Epithelial cell of prostate (primary cell): Measurements from ENCODE around the gene PIP4P1.
"Not testable (repeated sequence)": the region's sequence is repeated elsewhere in the genome, so short reads cannot be mapped to it uniquely, and the experiment has no call there.

Source experiments
- DNase-seq: peaks from one replicate; pipeline ENCODE4 v3.0.0-alpha.2; 2011; ENCODE audit warnings: low read depth, low spot score
- H3K27ac ChIP-seq: fragments of 450-650 bp; 2 replicates; pipeline ENCODE4 v1.5.1; 2017; ENCODE audit warnings: mild to moderate bottlenecking

The PIP4P1 gene

GRCh38 chr14:20461225-20462141 is at the start of gene PIP4P1:
Gene PIP4P1, minus strand, starts transcription at chr14:20461434. Its CDS starts 109 bp downstream, at chr14:20461325.
- H3K27ac ChIP-seq = peak within 1 kb of the TSS; percentile 87
- DNase-seq = peak; percentile 100

DNA sequence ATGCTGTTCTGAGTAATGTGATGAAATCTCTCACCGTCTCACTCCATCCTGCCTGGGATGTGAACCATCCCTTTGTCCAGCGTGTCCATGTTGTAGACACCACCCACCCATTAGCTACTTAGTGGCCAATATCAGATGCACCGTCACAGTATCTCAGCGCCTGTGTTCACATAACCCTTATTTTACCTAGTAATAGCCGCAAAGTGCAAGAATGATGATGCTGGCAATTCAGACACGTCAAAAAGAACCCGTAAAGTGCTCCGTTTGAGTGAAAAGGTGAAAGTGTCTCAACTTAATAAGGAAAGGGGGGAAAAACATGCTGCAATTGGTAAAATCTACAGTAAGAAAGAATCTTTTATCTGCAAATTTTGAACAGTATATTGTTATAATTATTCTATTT is 47.1 kb upstream of the PIP4P1 start:
- H3K27ac ChIP-seq = no peak overlapping the region
- no peak for DNase-seq

- not testable (repeated sequence) for H3K27ac ChIP-seq, DNase-seq
These were observed 46.3 kb upstream of the PIP4P1 start for GRCh38 chr14:20507537-20507936.

GRCh38 chr14:20506752-20507151 is 45.5 kb upstream of the PIP4P1 start:
- not testable (repeated sequence) for H3K27ac ChIP-seq, DNase-seq

DNA sequence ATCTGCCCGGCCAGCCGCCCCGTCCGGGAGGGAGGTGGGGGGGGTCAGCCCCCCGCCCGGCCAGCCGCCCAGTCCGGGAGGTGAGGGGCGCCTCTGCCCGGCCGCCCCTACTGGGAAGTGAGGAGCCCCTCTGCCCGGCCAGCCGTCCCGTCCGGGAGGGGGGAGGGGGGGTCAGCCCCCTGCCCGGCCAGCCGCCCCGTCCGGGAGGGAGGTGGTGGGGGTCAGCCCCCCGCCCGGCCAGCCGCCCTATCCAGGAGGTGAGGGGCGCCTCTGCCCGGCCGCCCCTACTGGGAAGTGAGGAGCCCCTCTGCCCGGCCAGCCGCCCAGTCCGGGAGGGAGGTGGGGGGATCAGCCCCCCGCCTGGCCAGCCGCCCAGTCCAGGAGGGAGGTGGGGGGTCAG is 45.0 kb upstream of the PIP4P1 start:
- H3K27ac ChIP-seq, DNase-seq: not testable (repeated sequence)

DNA sequence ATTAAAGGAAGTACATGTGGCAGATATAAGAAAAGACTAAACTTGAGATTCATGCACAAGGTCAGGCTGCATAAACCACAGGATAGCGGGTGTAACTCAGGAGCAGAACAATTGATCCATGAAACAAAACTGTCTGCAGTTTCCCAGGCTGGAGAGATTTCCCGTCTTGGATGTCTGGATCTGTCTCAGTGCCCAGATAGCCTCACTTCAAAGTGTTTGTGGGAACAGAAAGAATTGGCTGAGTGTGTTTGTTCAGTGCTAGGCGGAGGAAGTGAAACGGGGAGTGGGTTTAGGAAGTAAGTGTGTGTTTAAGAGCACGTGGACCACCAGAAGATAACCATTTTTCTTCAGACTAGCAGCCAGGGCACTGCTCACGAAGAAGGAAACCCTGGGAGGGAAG is 42.7 kb upstream of the PIP4P1 start:
- H3K27ac ChIP-seq = no peak overlapping the region
- no peak for DNase-seq

- peak; percentile 52 for DNase-seq
- no peak overlapping the region for H3K27ac ChIP-seq
These were observed 40.1 kb upstream of the PIP4P1 start for GRCh38 chr14:20501346-20501745.

GRCh38 chr14:20499881-20500280 is 38.6 kb upstream of the PIP4P1 start:
- no peak for DNase-seq
- H3K27ac ChIP-seq = no peak overlapping the region

GRCh38 chr14:20499108-20499507 is 37.9 kb upstream of the PIP4P1 start:
- no peak for DNase-seq
- no peak overlapping the region for H3K27ac ChIP-seq

DNA sequence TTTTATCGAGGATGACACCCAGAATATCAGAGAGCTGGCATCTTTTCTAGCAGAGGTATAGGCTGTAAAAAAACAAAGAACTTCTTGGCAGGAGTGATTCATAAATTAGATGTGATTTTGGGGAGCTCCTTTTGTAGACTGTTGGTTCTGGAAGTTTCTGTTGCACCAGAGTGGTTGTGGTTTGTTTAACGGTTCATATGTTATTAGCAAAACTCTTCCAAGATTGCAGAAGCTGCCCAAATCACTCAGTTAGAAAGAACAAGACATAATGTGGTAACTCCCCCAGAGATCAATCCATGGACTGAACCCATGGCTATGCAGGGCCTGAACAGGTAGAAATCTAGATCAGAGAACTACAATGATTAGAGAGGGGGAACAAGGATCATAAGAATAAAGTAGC is 37.4 kb upstream of the PIP4P1 start:
- no peak for DNase-seq
- H3K27ac ChIP-seq = no peak overlapping the region

- peak overlapping the region; percentile 73 for H3K27ac ChIP-seq
- DNase-seq = no peak
These were observed 33.9 kb upstream of the PIP4P1 start for GRCh38 chr14:20494935-20495766.

- DNase-seq = no peak
- peak overlapping the region; percentile 73 for H3K27ac ChIP-seq
These were observed 32.4 kb upstream of the PIP4P1 start for GRCh38 chr14:20493634-20494033.

DNA sequence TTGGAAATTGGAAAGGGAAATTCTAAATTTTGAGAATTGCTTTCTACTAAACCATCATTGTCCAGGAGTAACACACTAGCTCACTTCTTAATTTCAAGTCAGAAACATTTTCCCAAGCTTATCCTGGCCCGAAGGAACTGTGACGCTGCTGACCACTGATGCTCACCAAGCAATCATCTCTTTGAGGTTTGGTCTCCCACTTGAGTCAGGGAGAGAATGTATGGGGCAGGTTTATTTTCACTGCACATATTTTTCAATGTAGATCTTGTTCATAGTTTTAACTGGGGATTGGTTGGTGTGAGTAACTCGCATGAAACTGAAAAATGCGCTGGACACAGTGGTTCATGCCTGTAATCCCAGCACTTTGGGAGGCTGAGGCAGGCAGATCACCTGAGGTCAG is 31.3 kb upstream of the PIP4P1 start:
- peak overlapping the region; percentile 73 for H3K27ac ChIP-seq
- no peak for DNase-seq

- peak overlapping the region; percentile 68 for H3K27ac ChIP-seq
- no peak for DNase-seq
These were observed 29.3 kb upstream of the PIP4P1 start for GRCh38 chr14:20490563-20490962.

DNA sequence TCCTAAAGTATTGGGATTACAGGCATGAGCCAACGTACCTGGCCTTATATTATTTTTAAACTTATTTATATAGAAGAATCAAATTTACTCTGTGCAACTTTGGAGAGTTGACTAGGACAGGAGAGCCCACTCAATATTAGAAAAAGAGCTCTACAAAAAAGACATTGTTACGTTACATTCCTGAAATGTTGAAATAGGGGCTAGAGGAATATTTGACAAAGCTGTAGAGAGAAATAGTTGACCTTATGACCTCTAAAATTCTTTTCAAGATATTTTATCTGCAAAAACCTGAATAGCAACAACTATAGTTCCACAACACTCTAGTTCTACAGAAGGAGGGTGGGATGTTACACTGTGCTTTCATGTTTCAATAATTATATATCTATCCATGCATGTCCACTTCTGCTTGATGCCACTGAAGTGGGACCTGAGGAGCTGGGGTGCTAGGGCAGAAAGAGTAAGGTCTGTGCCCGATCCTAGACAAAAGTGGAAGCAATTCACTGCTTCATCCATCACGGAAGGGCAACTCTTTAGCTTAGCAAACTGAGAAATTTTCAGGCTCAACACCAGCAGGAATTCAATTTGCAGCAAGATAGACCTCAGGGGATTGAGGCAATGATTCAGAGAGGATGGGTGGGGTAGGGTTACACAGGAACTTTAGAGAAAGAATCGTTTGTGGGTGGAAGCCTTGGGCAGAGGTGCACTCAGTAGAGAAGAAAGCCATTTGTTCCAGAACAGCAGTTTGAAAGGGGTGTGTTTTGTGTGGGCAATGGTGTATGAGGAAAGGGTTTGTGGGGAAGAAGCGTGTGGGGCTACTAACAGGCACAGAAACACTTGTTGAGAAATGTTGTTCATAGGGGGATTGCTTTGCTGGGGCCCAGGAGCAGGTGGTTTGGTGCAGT is 28.1 kb upstream of the PIP4P1 start:
- no peak for DNase-seq
- H3K27ac ChIP-seq = peak overlapping the region; percentile 68

DNA sequence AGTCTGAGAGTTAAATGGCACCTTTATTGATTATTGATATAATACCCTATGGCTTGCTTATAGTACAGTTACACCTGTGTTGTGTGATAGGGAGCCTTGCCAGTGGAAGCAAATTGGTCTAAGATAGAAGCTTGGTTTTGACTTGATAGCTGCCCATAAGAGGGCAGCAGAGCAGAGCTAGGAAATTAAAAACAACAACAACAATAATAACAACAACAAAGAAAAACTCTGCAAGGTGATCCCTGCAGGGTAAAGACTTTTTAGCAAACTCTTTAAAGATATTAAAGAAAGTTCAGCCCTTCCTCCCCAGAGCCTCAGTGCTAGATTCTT is 26.1 kb upstream of the PIP4P1 start:
- DNase-seq = no peak
- H3K27ac ChIP-seq = no peak overlapping the region

- no peak overlapping the region for H3K27ac ChIP-seq
- DNase-seq = no peak
These were observed 25.6 kb upstream of the PIP4P1 start for GRCh38 chr14:20486684-20487395.

- no peak for DNase-seq
- no peak overlapping the region for H3K27ac ChIP-seq
These were observed 24.7 kb upstream of the PIP4P1 start for GRCh38 chr14:20485900-20486299.

DNA sequence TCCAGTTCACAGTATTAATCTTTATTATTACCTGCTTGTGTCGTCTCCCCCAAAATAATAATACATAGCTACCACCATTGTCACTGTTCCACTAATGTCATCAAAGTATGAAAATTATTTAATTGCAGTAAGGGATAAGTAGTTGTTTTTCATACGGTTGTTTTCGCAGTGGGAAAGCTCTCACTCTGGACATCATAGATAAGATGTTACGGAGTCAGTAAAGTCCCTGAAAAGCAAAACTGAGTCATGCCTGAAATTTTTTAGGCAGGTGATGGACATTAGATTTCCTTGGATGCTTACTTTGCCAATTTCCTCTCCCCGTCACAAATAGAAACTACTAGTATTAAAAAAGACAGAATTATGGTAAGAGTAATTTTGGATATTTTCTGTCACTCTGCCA is 21.1 kb upstream of the PIP4P1 start:
- no peak for DNase-seq
- H3K27ac ChIP-seq = no peak overlapping the region

GRCh38 chr14:20478894-20479293 is 17.7 kb upstream of the PIP4P1 start:
- DNase-seq = no peak
- H3K27ac ChIP-seq = no peak overlapping the region
